Loucy (cell line): ENCODE measurements around the gene PCF11.
A peak's percentile ranks its signal among the peaks of the same experiment; 100 is the strongest.

Experiments
- H2AFZ ChIP-seq: fragments of 200-600 bp; sonication (generic); 2 replicates; pipeline ENCODE4 v1.6.0; 2016; ENCODE audit warnings: antibody characterized with exemption, mild to moderate bottlenecking, low read length, moderate library complexity
- H3F3A ChIP-seq: fragments of 200-600 bp; 2 replicates; pipeline ENCODE4 v1.6.0; 2016; ENCODE audit warnings: antibody characterized with exemption, low read depth, mild to moderate bottlenecking
- H3K27me3 ChIP-seq: fragments of 200-600 bp; sonication (generic); 2 replicates; pipeline ENCODE4 v1.6.1; 2014; ENCODE audit warnings: low read length, mild to moderate bottlenecking; ENCODE audit not compliant: insufficient read depth, poor library complexity, severe bottlenecking
- H3K36me3 ChIP-seq: fragments of 200-600 bp; sonication (generic); 2 replicates; pipeline ENCODE4 v1.6.1; 2016; ENCODE audit warnings: low read length; ENCODE audit not compliant: insufficient read depth
- H3K4me1 ChIP-seq: fragments of 200-600 bp; sonication (generic); 2 replicates; pipeline ENCODE4 v1.5.1; 2014; ENCODE audit warnings: low read length, mild to moderate bottlenecking; ENCODE audit not compliant: insufficient read depth, poor library complexity, severe bottlenecking
- H3K4me2 ChIP-seq: fragments of 200-600 bp; sonication (generic); 2 replicates; pipeline ENCODE4 v1.6.0; 2014; ENCODE audit warnings: antibody characterized with exemption, low read length, low read depth, mild to moderate bottlenecking; ENCODE audit not compliant: poor library complexity, severe bottlenecking
- H3K4me3 ChIP-seq: fragments of 200-600 bp; sonication (generic); 2 replicates; pipeline ENCODE4 v1.5.1; 2014; ENCODE audit warnings: low read length, mild to moderate bottlenecking, mixed read lengths; ENCODE audit not compliant: poor library complexity, severe bottlenecking
- H3K79me2 ChIP-seq: fragments of 200-600 bp; sonication (generic); 2 replicates; pipeline ENCODE4 v1.6.1; 2014; ENCODE audit warnings: low read length; ENCODE audit not compliant: insufficient read depth
- H3K9ac ChIP-seq: fragments of 200-600 bp; sonication (generic); 2 replicates; pipeline ENCODE4 v1.6.0; 2014; ENCODE audit warnings: mild to moderate bottlenecking, low read depth, low read length, moderate library complexity; ENCODE audit not compliant: poor library complexity, severe bottlenecking
- H3K9me2 ChIP-seq: fragments of 200-600 bp; sonication (generic); replicated peaks from 2 replicates; pipeline ENCODE4 v1.6.1; 2016; ENCODE audit warnings: low read depth, low read length, mixed read lengths
- H3K9me3 ChIP-seq: fragments of 200-600 bp; sonication (generic); 2 replicates; pipeline ENCODE4 v1.6.1; 2014; ENCODE audit warnings: mild to moderate bottlenecking, antibody characterized with exemption, low read length, low read depth; ENCODE audit not compliant: insufficient read depth
- H4K20me1 ChIP-seq: fragments of 200-600 bp; sonication (generic); 2 replicates; pipeline ENCODE4 v1.6.0; 2014; ENCODE audit warnings: antibody characterized with exemption, low read length, mild to moderate bottlenecking; ENCODE audit not compliant: insufficient read depth, poor library complexity, severe bottlenecking
- CTCF ChIP-seq: fragments of 200-600 bp; sonication (generic); conservative IDR thresholded peaks from 2 replicates; pipeline ENCODE4 v1.5.1; 2014; ENCODE audit warnings: mild to moderate bottlenecking, antibody characterized with exemption, low read length
- EZH2phosphoT487 ChIP-seq: fragments of 200-600 bp; IDR thresholded peaks from 2 replicates; pipeline ENCODE4 v1.6.1; 2018; ENCODE audit warnings: antibody characterized with exemption, mild to moderate bottlenecking, moderate library complexity, borderline replicate concordance

PCF11 gene

GRCh38 chr11:83172551-83172950, 15.6 kb downstream of the PCF11 start:
- Histone ChIP-seq H3K36me3 (peaks cover 73% of the 10 kb centered on the region), H2AFZ (no peak overlapping the region), H3K9me2 (no peaks in the 10 kb centered on the region), H3K4me2 (peak overlapping the region; percentile 66), H3K9me3 (no peaks in the 10 kb centered on the region), H3K79me2 (peaks cover 96% of the 10 kb centered on the region), H3K9ac (no peak overlapping the region), H3K27me3 (no peaks in the 10 kb centered on the region), H3K4me1 (peaks cover 34% of the 10 kb centered on the region), H3K4me3 (peak overlapping the region; percentile 44), H3F3A (no peaks in the 10 kb centered on the region), H4K20me1 (peaks cover 87% of the 10 kb centered on the region)
- TF ChIP-seq EZH2phosphoT487: no peak
- no peak for TF ChIP-seq CTCF

- no peaks in the 10 kb centered on the region for H3K9me2 ChIP-seq
- H3K4me2 ChIP-seq: peak overlapping the region; percentile 47
- H3K36me3 ChIP-seq: peaks cover 70% of the 10 kb centered on the region
- peaks cover 30% of the 10 kb centered on the region for H3K4me1 ChIP-seq
- no peak overlapping the region for H2AFZ ChIP-seq
- peaks cover 83% of the 10 kb centered on the region for H4K20me1 ChIP-seq
- no peaks in the 10 kb centered on the region for H3F3A ChIP-seq
- no peaks in the 10 kb centered on the region for H3K27me3 ChIP-seq
- no peak for TF ChIP-seq EZH2phosphoT487
- no peak for TF ChIP-seq CTCF
- peaks cover 89% of the 10 kb centered on the region for H3K79me2 ChIP-seq
- no peak overlapping the region for H3K4me3 ChIP-seq
- H3K9ac ChIP-seq: no peak overlapping the region
- no peaks in the 10 kb centered on the region for H3K9me3 ChIP-seq
Measured at GRCh38 chr11:83174008-83174407, 17.1 kb downstream of the PCF11 start.

- peaks cover 73% of the 10 kb centered on the region for H4K20me1 ChIP-seq
- H3K9me3 ChIP-seq: no peaks in the 10 kb centered on the region
- H3K9ac ChIP-seq: no peak overlapping the region
- H3K79me2 ChIP-seq: peaks cover 71% of the 10 kb centered on the region
- no peak overlapping the region for H3K4me2 ChIP-seq
- H3K27me3 ChIP-seq: no peaks in the 10 kb centered on the region
- H2AFZ ChIP-seq: no peak overlapping the region
- TF ChIP-seq CTCF: no peak
- no peak for TF ChIP-seq EZH2phosphoT487
- peaks cover 13% of the 10 kb centered on the region for H3K4me1 ChIP-seq
- H3K36me3 ChIP-seq: peaks cover 68% of the 10 kb centered on the region
- no peaks in the 10 kb centered on the region for H3K9me2 ChIP-seq
- no peaks in the 10 kb centered on the region for H3F3A ChIP-seq
- no peak overlapping the region for H3K4me3 ChIP-seq
Measured at GRCh38 chr11:83175815-83176214, 18.9 kb downstream of the PCF11 start.
